G401.6 (cell line): Measurements from ENCODE around the gene METRNL.
"Not testable (repeated sequence)": the region's sequence is repeated elsewhere in the genome, so short reads cannot be mapped to it uniquely, and the experiment has no call there.

Source experiments
- FAIRE-seq: peaks from 2 replicates; lab custom pipeline; 2012; peaks lifted over from hg19 to GRCh38; lab: Jason Lieb, UNC

METRNL gene

GRCh38 chr17:83108709-83109108, 29.3 kb downstream of the METRNL start:
- FAIRE-seq = no peak

- FAIRE-seq = no peak
Measured at GRCh38 chr17:83109386-83109785, 30.0 kb downstream of the METRNL start.

- FAIRE-seq = no peak
Measured at GRCh38 chr17:83109793-83110645, 30.6 kb downstream of the METRNL start.

GRCh38 chr17:83110735-83111134, 31.3 kb downstream of the METRNL start:
- FAIRE-seq = no peak

GRCh38 chr17:83111516-83112282, 32.3 kb downstream of the METRNL start:
- FAIRE-seq = no peak

GRCh38 chr17:83113381-83113780, 34.0 kb downstream of the METRNL start:
- no peak for FAIRE-seq

- FAIRE-seq = no peak
Measured at GRCh38 chr17:83113792-83114191, 34.4 kb downstream of the METRNL start.

GRCh38 chr17:83114706-83115105, 35.3 kb downstream of the METRNL start:
- FAIRE-seq = no peak

- FAIRE-seq = no peak
Measured at GRCh38 chr17:83115202-83115651, 35.8 kb downstream of the METRNL start.

GRCh38 chr17:83115832-83116231, 36.4 kb downstream of the METRNL start:
- no peak for FAIRE-seq

GRCh38 chr17:83116311-83116771, 36.9 kb downstream of the METRNL start:
- FAIRE-seq = no peak

- FAIRE-seq = no peak
Measured at GRCh38 chr17:83116783-83117555, 37.6 kb downstream of the METRNL start.

GRCh38 chr17:83117583-83117982, 38.2 kb downstream of the METRNL start:
- no peak for FAIRE-seq

- no peak for FAIRE-seq
Measured at GRCh38 chr17:83118071-83118841, 38.8 kb downstream of the METRNL start.

GRCh38 chr17:83119987-83120864, 40.8 kb downstream of the METRNL start:
- FAIRE-seq = no peak

- not testable (repeated sequence) for FAIRE-seq
Measured at GRCh38 chr17:83121473-83121872, 42.1 kb downstream of the METRNL start.

- no peak for FAIRE-seq
Measured at GRCh38 chr17:83121921-83122820, 42.8 kb downstream of the METRNL start.

- no peak for FAIRE-seq
Measured at GRCh38 chr17:83122834-83123233, 43.4 kb downstream of the METRNL start.
